Lung microvascular endothelial cell (primary cell): Measurements from ENCODE around the gene BOLA3. TPM values are rescaled to one million over a fixed set of nuclear protein-coding genes. Genes with fewer than 3 reads are reported as not detected.
"Not testable (repeated sequence)": the region's sequence is repeated elsewhere in the genome, so short reads cannot be mapped to it uniquely, and the experiment has no call there.

Experiments used
- DNase-seq, 2 donors: peaks; one replicate each; pipeline versions ENCODE4 v3.0.0 to v3.0.0-alpha.2; 2010; ENCODE audit warnings: low read depth in 2 of 2
- total RNA-seq: library from RNA; depleted of rRNA; stranded (reverse); fragments of >200 nt; gene quantifications from 2 replicates; pipeline ENCODE4 v1.2.1, GENCODE V29; 2014

Gene BOLA3
- total RNA-seq, 1 donor from 2014 or later: 15.1 TPM

- no peak for DNase-seq
Measured at GRCh38 chr2:74149247-74149525, 1.5 kb upstream of the BOLA3 start.

GRCh38 chr2:74148457-74149246 lies 940 bp upstream of the BOLA3 start:
- no peak for DNase-seq

- peak; percentile 37 to 43 for DNase-seq
Measured at GRCh38 chr2:74146929-74147726, 584 bp downstream of the BOLA3 start.

- DNase-seq: peak in 1 of 2 donors; percentile 11
Measured at GRCh38 chr2:74142340-74142739, 5.4 kb downstream of the BOLA3 start.

GRCh38 chr2:74138600-74139323 lies 8.9 kb downstream of the BOLA3 start:
- no peak for DNase-seq

- no peak for DNase-seq
Measured at GRCh38 chr2:74137651-74138599, 9.8 kb downstream of the BOLA3 start.

- DNase-seq: no peak
Measured at GRCh38 chr2:74131901-74132300, 15.8 kb downstream of the BOLA3 start.

- no peak for DNase-seq
Measured at GRCh38 chr2:74130211-74130995, 17.3 kb downstream of the BOLA3 start.

GRCh38 chr2:74128206-74128605 lies 19.5 kb downstream of the BOLA3 start:
- peak in 1 of 2 donors; percentile 22 for DNase-seq

GRCh38 chr2:74123955-74124354 lies 23.8 kb downstream of the BOLA3 start:
- DNase-seq: not testable (repeated sequence)

GRCh38 chr2:74121846-74122245 lies 25.9 kb downstream of the BOLA3 start:
- DNase-seq: not testable (repeated sequence)

- peak; percentile 79 to 80 for DNase-seq
Measured at GRCh38 chr2:74119912-74120825, 27.5 kb downstream of the BOLA3 start.

GRCh38 chr2:74119339-74119738 lies 28.4 kb downstream of the BOLA3 start:
- DNase-seq: no peak

GRCh38 chr2:74111380-74111779 lies 36.3 kb downstream of the BOLA3 start:
- DNase-seq: no peak

GRCh38 chr2:74110537-74110936 lies 37.2 kb downstream of the BOLA3 start:
- no peak for DNase-seq

- no peak for DNase-seq
Measured at GRCh38 chr2:74109551-74109950, 38.2 kb downstream of the BOLA3 start.

GRCh38 chr2:74107071-74107470 lies 40.6 kb downstream of the BOLA3 start:
- DNase-seq: no peak

GRCh38 chr2:74105413-74105812 lies 42.3 kb downstream of the BOLA3 start:
- DNase-seq: no peak

- DNase-seq: peak in 1 of 2 donors; percentile 20
Measured at GRCh38 chr2:74104839-74105238, 42.9 kb downstream of the BOLA3 start.
